ENCODE measurements around the gene CCDC90B. TPM values are rescaled to one million over a fixed set of nuclear protein-coding genes. Genes with fewer than 3 reads are reported as not detected.

The CCDC90B gene
- total and polyA plus RNA-seq, 2 of the 8 experiments (the other 6 are each of a cell fraction or from before 2014, with no cell fraction given) = 21.8 to 54.5 TPM

DNA sequence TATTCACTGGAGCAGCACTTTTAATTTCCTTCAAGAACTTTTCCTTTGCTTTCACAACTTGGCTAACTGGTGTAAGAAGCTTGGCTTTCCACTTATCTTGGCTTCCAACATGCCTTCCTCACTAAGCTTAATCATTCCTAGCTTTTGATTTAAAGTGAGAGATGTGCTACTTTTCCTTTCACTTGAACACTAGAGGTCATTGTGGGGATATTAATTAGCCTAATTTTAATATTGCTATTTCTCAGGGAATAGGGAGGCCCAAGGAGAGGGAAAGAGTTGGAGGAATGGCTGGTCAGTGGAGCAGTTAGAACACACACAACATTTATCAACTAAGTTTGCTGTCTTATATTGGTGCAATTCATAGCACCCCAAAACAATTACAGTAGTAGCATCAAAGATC is 24.6 kb upstream of the CCDC90B start (continued):
- TF ChIP-seq, protein P1, sequence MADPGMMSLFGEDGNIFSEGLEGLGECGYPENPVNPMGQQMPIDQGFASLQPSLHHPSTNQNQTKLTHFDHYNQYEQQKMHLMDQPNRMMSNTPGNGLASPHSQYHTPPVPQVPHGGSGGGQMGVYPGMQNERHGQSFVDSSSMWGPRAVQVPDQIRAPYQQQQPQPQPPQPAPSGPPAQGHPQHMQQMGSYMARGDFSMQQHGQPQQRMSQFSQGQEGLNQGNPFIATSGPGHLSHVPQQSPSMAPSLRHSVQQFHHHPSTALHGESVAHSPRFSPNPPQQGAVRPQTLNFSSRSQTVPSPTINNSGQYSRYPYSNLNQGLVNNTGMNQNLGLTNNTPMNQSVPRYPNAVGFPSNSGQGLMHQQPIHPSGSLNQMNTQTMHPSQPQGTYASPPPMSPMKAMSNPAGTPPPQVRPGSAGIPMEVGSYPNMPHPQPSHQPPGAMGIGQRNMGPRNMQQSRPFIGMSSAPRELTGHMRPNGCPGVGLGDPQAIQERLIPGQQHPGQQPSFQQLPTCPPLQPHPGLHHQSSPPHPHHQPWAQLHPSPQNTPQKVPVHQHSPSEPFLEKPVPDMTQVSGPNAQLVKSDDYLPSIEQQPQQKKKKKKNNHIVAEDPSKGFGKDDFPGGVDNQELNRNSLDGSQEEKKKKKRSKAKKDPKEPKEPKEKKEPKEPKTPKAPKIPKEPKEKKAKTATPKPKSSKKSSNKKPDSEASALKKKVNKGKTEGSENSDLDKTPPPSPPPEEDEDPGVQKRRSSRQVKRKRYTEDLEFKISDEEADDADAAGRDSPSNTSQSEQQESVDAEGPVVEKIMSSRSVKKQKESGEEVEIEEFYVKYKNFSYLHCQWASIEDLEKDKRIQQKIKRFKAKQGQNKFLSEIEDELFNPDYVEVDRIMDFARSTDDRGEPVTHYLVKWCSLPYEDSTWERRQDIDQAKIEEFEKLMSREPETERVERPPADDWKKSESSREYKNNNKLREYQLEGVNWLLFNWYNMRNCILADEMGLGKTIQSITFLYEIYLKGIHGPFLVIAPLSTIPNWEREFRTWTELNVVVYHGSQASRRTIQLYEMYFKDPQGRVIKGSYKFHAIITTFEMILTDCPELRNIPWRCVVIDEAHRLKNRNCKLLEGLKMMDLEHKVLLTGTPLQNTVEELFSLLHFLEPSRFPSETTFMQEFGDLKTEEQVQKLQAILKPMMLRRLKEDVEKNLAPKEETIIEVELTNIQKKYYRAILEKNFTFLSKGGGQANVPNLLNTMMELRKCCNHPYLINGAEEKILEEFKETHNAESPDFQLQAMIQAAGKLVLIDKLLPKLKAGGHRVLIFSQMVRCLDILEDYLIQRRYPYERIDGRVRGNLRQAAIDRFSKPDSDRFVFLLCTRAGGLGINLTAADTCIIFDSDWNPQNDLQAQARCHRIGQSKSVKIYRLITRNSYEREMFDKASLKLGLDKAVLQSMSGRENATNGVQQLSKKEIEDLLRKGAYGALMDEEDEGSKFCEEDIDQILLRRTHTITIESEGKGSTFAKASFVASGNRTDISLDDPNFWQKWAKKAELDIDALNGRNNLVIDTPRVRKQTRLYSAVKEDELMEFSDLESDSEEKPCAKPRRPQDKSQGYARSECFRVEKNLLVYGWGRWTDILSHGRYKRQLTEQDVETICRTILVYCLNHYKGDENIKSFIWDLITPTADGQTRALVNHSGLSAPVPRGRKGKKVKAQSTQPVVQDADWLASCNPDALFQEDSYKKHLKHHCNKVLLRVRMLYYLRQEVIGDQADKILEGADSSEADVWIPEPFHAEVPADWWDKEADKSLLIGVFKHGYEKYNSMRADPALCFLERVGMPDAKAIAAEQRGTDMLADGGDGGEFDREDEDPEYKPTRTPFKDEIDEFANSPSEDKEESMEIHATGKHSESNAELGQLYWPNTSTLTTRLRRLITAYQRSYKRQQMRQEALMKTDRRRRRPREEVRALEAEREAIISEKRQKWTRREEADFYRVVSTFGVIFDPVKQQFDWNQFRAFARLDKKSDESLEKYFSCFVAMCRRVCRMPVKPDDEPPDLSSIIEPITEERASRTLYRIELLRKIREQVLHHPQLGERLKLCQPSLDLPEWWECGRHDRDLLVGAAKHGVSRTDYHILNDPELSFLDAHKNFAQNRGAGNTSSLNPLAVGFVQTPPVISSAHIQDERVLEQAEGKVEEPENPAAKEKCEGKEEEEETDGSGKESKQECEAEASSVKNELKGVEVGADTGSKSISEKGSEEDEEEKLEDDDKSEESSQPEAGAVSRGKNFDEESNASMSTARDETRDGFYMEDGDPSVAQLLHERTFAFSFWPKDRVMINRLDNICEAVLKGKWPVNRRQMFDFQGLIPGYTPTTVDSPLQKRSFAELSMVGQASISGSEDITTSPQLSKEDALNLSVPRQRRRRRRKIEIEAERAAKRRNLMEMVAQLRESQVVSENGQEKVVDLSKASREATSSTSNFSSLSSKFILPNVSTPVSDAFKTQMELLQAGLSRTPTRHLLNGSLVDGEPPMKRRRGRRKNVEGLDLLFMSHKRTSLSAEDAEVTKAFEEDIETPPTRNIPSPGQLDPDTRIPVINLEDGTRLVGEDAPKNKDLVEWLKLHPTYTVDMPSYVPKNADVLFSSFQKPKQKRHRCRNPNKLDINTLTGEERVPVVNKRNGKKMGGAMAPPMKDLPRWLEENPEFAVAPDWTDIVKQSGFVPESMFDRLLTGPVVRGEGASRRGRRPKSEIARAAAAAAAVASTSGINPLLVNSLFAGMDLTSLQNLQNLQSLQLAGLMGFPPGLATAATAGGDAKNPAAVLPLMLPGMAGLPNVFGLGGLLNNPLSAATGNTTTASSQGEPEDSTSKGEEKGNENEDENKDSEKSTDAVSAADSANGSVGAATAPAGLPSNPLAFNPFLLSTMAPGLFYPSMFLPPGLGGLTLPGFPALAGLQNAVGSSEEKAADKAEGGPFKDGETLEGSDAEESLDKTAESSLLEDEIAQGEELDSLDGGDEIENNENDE (IDR thresholded peaks at IDR 0.05; ENCODE audit: insufficient replicate concordance, low read length) = no peak
- TF ChIP-seq TAF7 (optimal IDR thresholded peaks at IDR 0.05; ENCODE audit: borderline replicate concordance, low read depth, low read length) = no peak

Data from H1 (cell line).